CD14-positive monocyte (primary cell): ENCODE results near the gene ITPR2. TPM values are rescaled to one million over a fixed set of nuclear protein-coding genes. Genes with fewer than 3 reads are reported as not detected.

ENCODE experiments used
- DNase-seq, 3 donors: peaks; one replicate each; pipeline ENCODE4 v3.0.0-alpha.2; 2011 to 2022
- H2AFZ ChIP-seq: 2 replicates; pipeline ENCODE4 v1.6.0; 2012; ENCODE audit warnings: mild to moderate bottlenecking, low read depth, low read length, inconsistent platforms; ENCODE audit not compliant: insufficient read depth, poor library complexity, severe bottlenecking
- H3K27ac ChIP-seq, 2 donors: 1 replicate in 1 of 2; 2 replicates in 1 of 2; pipeline ENCODE4 v1.5.1; 2012 to 2013; ENCODE audit warnings: low read length in 2 of 2, control low read depth in 1 of 2, inconsistent platforms in 1 of 2, low read depth in 1 of 2, mild to moderate bottlenecking in 1 of 2
- H3K27me3 ChIP-seq, 2 donors: one replicate each; pipeline versions ENCODE4 v1.6.0 to v1.6.1; 2011 to 2013; ENCODE audit warnings: low read length in 2 of 2; ENCODE audit not compliant: control insufficient read depth in 2 of 2, insufficient read depth in 2 of 2
- H3K36me3 ChIP-seq, 2 donors: replicated peaks in 1 of 2; 1 replicate in 1 of 2; 2 replicates in 1 of 2; pipeline versions ENCODE4 v1.5.1 to v1.6.1; 2012 to 2013; ENCODE audit warnings: low read length in 2 of 2, control low read depth in 1 of 2, inconsistent platforms in 1 of 2, mild to moderate bottlenecking in 1 of 2; ENCODE audit not compliant: insufficient read depth in 2 of 2, control insufficient read depth in 1 of 2
- H3K4me1 ChIP-seq, 2 donors: 1 replicate in 1 of 2; 2 replicates in 1 of 2; pipeline versions ENCODE4 v1.5.1 to v1.6.1; 2012 to 2013; ENCODE audit warnings: low read length in 2 of 2, control low read depth in 1 of 2, inconsistent platforms in 1 of 2, mild to moderate bottlenecking in 1 of 2, moderate library complexity in 1 of 2; ENCODE audit not compliant: insufficient read depth in 2 of 2, control insufficient read depth in 1 of 2
- H3K4me2 ChIP-seq: replicated peaks from 2 replicates; pipeline ENCODE3; 2012; ENCODE audit warnings: low read length, moderate library complexity, mild to moderate bottlenecking; ENCODE audit not compliant: poor library complexity, severe bottlenecking; ENCODE audit errors: extremely low read depth
- H3K4me3 ChIP-seq, 3 experiments: fragments of 200-600 bp in 1 of 3; sonication (generic) in 1 of 3; replicated peaks in 1 of 3; 1 replicate in 2 of 3; 2 replicates in 1 of 3; pipeline ENCODE4 v1.5.1; 2011 to 2013; ENCODE audit warnings: low read length in 3 of 3, mild to moderate bottlenecking in 3 of 3, control low read depth in 2 of 3, low read depth in 2 of 3, inconsistent platforms in 1 of 3, moderate library complexity in 1 of 3
- H3K79me2 ChIP-seq: 2 replicates; pipeline ENCODE4 v1.6.0; 2012; ENCODE audit warnings: mild to moderate bottlenecking, control low read depth, inconsistent platforms, low read length, moderate library complexity; ENCODE audit not compliant: insufficient read depth
- H3K9ac ChIP-seq: 2 replicates; pipeline ENCODE4 v1.6.0; 2017; ENCODE audit warnings: low read length, mild to moderate bottlenecking; ENCODE audit not compliant: insufficient read depth, poor library complexity, severe bottlenecking
- H3K9me3 ChIP-seq, 2 donors: replicated peaks in 1 of 2; 1 replicate in 1 of 2; 2 replicates in 1 of 2; pipeline versions ENCODE4 v1.5.1 to v1.6.1; 2012 to 2013; ENCODE audit warnings: low read length in 2 of 2, control low read depth in 1 of 2; ENCODE audit not compliant: control insufficient read depth in 1 of 2, insufficient read depth in 1 of 2
- H4K20me1 ChIP-seq: 2 replicates; pipeline ENCODE4 v1.6.0; 2012; ENCODE audit warnings: mild to moderate bottlenecking, low read length, control low read depth, moderate library complexity; ENCODE audit not compliant: insufficient read depth
- H3K27ac Mint-ChIP-seq, 7 donors: one replicate each; pipeline ENCODE4 v1.8.0; 2020; ENCODE audit warnings: mild to moderate bottlenecking in 7 of 7, mixed read lengths in 7 of 7, moderate library complexity in 6 of 7, inconsistent platforms in 2 of 7
- H3K27me3 Mint-ChIP-seq, 3 donors: one replicate each; pipeline ENCODE4 v1.8.0; 2021 to 2022; ENCODE audit warnings: low read depth in 3 of 3, mild to moderate bottlenecking in 3 of 3, mixed read lengths in 3 of 3, moderate library complexity in 3 of 3, inconsistent platforms in 1 of 3
- H3K36me3 Mint-ChIP-seq, 2 donors: one replicate each; pipeline ENCODE4 v1.8.0; 2020; ENCODE audit warnings: mixed read lengths in 2 of 2, inconsistent platforms in 1 of 2, mild to moderate bottlenecking in 1 of 2
- H3K4me1 Mint-ChIP-seq: one replicate; pipeline ENCODE4 v1.8.0; 2020; ENCODE audit warnings: mild to moderate bottlenecking, mixed read lengths
- H3K4me3 Mint-ChIP-seq, 2 donors: one replicate each; pipeline ENCODE4 v1.8.0; 2020; ENCODE audit warnings: mild to moderate bottlenecking in 2 of 2, mixed read lengths in 2 of 2, moderate library complexity in 1 of 2
- H3K9me3 Mint-ChIP-seq, 7 donors: one replicate each; pipeline ENCODE4 v1.8.0; 2020 to 2022; ENCODE audit warnings: mixed read lengths in 7 of 7, mild to moderate bottlenecking in 6 of 7, moderate library complexity in 6 of 7, inconsistent platforms in 2 of 7
- WGBS: methylation state at CpG from one replicate; pipeline ENCODE4 v1.1.5; 2013; ENCODE audit warnings: missing lambda C conversion rate; ENCODE audit not compliant: insufficient coverage; 5-methylcytosine and 5-hydroxymethylcytosine counted together
- intact Hi-C, 2 donors: fragments of 100-400 bp; cut with micrococcal nuclease; formaldehyde crosslinking; loops; one replicate each; pipeline versions ENCODE4 v1.15.0 to v1.15.1; 2023
- polyA plus RNA-seq, 3 donors: library from polyadenylated mRNA; depleted of rRNA in 1 of 3; unstranded in 2 of 3; stranded (reverse) in 1 of 3; fragments of 300-500 nt in 2 of 3; fragments of >200 nt in 1 of 3; fragmentation: Illumina TruSeq in 2 of 3; gene quantifications; 1 replicate in 2 of 3; 2 replicates in 1 of 3; pipeline ENCODE4 v1.2.3, GENCODE V29; 2012 to 2021
- TF ChIP-seq, protein P1 (sequence below): fragments of 200-600 bp; IDR thresholded peaks from one replicate; pipeline ENCODE4 v1.8.0; 2022; ENCODE audit warnings: antibody characterized with exemption, mild to moderate bottlenecking

The ITPR2 gene
- polyA plus RNA-seq, 3 donors, result 2.7 to 6.4 (median 5.7) TPM

GRCh38 chr12:26496170-26496569 is 336.8 kb downstream of the ITPR2 start:
- Histone ChIP-seq H3K36me3 (peaks cover 10 to 12% of the 10 kb centered on the region in 2 donors), H3K27me3 (no peaks in the 10 kb centered on the region), H2AFZ (no peak overlapping the region), H3K9ac (no peak overlapping the region), H3K4me3 (no peak overlapping the region), H3K4me1 (no peaks in the 10 kb centered on the region), H3K27ac (no peak overlapping the region), H4K20me1 (no peaks in the 10 kb centered on the region), H3K4me2 (no peak overlapping the region), H3K79me2 (no peaks in the 10 kb centered on the region), H3K9me3 (no peaks in the 10 kb centered on the region)
- H3K27ac Mint-ChIP-seq, result no peak overlapping the region
- H3K9me3 Mint-ChIP-seq, result peaks cover 0 to 2% (median 0%) of the 10 kb centered on the region in 7 donors
- 100% methylated on average over 1 of the region's 1 CpG for WGBS
- H3K36me3 Mint-ChIP-seq, result peaks cover 20 to 21% of the 10 kb centered on the region in 2 donors
- H3K4me3 Mint-ChIP-seq, result no peak overlapping the region
- TF ChIP-seq, protein P1, sequence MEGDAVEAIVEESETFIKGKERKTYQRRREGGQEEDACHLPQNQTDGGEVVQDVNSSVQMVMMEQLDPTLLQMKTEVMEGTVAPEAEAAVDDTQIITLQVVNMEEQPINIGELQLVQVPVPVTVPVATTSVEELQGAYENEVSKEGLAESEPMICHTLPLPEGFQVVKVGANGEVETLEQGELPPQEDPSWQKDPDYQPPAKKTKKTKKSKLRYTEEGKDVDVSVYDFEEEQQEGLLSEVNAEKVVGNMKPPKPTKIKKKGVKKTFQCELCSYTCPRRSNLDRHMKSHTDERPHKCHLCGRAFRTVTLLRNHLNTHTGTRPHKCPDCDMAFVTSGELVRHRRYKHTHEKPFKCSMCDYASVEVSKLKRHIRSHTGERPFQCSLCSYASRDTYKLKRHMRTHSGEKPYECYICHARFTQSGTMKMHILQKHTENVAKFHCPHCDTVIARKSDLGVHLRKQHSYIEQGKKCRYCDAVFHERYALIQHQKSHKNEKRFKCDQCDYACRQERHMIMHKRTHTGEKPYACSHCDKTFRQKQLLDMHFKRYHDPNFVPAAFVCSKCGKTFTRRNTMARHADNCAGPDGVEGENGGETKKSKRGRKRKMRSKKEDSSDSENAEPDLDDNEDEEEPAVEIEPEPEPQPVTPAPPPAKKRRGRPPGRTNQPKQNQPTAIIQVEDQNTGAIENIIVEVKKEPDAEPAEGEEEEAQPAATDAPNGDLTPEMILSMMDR, result no peak
- H3K27me3 Mint-ChIP-seq, result no peaks in the 10 kb centered on the region
- intact Hi-C loops, result no loop called here
- no peak for DNase-seq
- peaks cover 4% of the 10 kb centered on the region for H3K4me1 Mint-ChIP-seq

DNA sequence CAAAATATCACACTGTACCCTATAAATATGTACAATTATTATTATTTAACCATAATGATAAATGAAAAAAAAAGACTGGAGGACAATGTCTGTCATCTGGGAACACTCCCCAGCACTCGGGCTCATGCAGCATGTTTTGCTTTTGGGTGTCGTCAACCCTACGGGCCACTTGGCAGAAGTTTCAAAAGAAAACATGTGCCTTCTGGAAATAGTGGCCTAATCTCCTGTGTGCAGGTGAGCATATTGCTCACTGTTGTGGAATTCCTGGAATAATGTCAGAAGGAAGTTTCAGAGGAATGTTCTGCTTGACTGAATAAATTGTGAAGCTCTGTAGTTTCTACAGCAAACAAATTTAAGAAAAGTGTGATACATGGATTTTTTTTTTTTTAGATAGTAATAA is 339.3 kb downstream of the ITPR2 start:
- no peak overlapping the region for H3K27ac ChIP-seq
- TF ChIP-seq, protein P1, result no peak
- 100% methylated on average over 2 of the region's 3 CpGs for WGBS
- Mint-ChIP-seq H3K27me3 (peaks cover 0 to 1% (median 0%) of the 10 kb centered on the region in 3 donors), H3K4me1 (peaks cover 4% of the 10 kb centered on the region), H3K4me3 (no peak overlapping the region), H3K36me3 (peaks cover 30 to 35% of the 10 kb centered on the region in 2 donors), H3K9me3 (peaks cover 0 to 2% (median 0%) of the 10 kb centered on the region in 7 donors), H3K27ac (peak overlapping the region in 1 of 7 donors; percentile 35)
- no peaks in the 10 kb centered on the region for H3K9me3 ChIP-seq
- no peak overlapping the region for H3K9ac ChIP-seq
- no peak overlapping the region for H3K4me3 ChIP-seq
- H3K4me2 ChIP-seq, result no peak overlapping the region
- no peak for DNase-seq
- intact Hi-C loops, result no loop called here
- no peaks in the 10 kb centered on the region for H4K20me1 ChIP-seq
- H3K79me2 ChIP-seq, result no peaks in the 10 kb centered on the region
- no peaks in the 10 kb centered on the region for H3K27me3 ChIP-seq
- peaks cover 11 to 27% of the 10 kb centered on the region in 2 donors for H3K36me3 ChIP-seq
- no peak overlapping the region for H2AFZ ChIP-seq
- H3K4me1 ChIP-seq, result no peaks in the 10 kb centered on the region
